ENCODE measurements around the gene GPR25.
"Not testable (repeated sequence)": the region's sequence is repeated elsewhere in the genome, so short reads cannot be mapped to it uniquely, and the experiment has no call there.

The GPR25 gene

DNA sequence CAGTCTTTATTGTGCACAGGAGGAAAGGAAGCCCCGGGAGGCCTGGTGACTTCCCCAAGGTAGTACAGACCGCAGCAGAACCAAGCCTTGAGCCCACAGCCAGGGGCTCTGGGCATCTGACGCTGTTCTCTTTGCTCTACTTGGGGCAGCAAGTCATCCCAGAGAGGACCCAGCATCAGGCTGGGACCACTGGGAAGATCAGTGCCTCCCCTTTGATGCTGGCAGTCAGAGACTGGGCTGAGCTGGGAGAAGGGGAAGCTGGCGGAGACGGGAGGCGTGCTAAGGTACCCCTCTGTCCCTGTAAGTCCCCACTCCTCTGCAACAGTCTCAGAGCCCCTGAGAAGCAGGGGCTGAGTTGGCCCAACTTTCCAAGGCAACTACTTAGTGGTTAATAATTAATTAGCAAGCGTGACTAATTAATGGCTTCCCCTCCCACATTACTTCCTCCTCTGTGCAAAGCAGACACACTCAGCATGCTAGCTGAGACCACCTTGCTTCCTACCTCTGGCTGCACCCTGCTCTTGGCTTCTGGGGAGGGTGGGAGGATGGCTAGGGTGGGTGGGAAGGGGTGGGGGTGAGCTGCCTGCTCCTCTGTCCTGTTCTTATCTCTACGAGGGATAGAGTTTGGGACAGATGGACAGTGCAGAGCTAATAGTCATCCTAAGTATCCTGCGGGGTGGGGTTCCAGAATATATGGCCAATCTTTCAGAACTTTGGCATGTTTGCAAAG, 23.2 kb downstream of the GPR25 start:
- no peak for DNase-seq

DNA sequence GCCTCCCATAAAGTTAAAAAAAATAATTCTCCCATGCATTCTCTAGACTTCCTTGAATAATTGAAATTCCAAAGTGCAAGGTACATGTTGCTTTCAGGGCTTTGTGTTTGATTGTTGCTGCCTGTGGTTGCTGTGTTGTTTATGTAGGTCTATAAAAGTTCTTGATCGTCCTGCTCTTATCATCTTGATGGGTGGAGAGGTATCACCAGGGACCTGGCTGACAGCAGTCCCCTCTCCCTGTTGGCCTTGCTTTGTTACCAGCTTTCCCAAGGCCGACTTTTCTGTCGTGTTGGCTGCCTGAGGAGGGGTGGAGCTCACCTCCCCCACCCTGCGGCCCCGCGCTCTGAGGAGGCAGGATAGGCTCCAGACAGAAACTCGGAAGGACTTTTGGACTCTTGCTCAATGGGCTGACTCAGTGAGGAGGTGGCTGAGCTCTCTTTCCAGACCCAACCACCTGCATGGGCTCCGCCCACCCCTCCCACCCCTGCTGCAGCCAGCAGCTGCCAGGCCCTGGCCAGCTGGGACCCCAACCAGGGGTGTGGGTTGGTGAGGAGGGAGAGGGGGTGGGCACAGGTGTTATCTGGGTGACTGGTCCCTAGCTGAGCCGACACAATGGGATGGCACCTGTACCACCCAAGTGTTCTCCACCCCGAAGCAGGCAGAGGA, 23.9 kb downstream of the GPR25 start:
- no peak for DNase-seq

DNA sequence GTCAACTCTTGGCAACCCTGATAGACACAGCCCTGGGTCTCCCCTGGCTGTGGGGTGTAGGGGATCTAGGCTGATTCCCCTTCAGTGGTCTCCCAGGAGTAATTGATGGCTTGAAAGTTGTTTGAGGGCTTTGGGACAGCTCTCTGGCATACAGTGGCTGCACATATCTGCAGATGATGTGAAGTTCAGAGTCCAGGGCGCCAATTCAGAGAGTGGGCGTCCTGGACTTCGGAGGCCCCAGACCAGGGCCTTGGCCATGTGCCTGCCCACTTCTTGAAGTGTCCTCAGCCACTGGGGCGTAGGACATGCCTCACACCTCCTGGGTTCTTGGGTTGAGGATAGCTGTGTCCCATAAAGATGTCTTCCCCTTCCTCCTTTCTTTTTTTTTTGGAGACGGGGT, 24.5 kb downstream of the GPR25 start:
- no peak for DNase-seq

DNA sequence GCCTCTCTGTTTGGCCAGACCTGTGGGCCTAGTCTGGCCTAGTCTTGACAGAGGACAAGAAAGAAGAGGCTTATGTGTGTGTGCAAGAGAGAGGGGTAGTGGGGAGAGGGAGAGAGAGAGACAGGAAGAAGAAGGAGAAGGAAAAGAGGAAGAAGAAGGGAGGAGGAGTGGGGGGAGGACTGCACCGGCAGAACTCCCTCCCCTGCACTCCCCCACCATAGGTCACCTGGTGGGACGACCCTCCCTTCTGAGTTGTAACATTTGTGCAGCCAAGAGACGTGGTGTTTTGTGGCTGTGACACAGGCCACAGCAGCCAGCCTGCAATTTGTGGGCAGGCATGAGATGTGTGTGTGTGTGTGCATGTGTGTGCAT, 26.2 kb downstream of the GPR25 start:
- DNase-seq, result no peak

DNA sequence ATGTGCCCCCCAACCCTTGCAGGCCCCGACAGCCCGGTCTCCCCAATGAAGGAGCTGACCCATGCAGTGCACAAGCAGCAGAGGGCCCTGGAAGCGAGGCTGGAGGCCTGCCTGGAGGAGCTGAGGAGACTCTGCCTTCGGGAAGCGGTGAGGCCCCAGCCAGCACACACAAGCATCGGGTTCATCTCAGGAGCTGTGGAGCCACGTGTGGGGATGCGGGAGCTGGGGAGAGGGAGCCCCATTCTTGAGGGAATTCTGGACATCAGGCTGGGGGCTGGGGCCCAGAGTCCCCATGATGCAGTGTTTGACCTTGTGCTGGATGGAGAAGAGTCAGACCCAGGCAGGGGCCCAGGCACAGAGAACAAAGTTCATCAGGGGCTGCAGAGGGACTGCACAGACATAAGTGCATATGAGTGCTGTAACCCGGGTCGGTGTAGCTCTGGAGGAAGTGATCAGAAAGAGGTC, 26.7 kb downstream of the GPR25 start:
- no peak for DNase-seq

DNA sequence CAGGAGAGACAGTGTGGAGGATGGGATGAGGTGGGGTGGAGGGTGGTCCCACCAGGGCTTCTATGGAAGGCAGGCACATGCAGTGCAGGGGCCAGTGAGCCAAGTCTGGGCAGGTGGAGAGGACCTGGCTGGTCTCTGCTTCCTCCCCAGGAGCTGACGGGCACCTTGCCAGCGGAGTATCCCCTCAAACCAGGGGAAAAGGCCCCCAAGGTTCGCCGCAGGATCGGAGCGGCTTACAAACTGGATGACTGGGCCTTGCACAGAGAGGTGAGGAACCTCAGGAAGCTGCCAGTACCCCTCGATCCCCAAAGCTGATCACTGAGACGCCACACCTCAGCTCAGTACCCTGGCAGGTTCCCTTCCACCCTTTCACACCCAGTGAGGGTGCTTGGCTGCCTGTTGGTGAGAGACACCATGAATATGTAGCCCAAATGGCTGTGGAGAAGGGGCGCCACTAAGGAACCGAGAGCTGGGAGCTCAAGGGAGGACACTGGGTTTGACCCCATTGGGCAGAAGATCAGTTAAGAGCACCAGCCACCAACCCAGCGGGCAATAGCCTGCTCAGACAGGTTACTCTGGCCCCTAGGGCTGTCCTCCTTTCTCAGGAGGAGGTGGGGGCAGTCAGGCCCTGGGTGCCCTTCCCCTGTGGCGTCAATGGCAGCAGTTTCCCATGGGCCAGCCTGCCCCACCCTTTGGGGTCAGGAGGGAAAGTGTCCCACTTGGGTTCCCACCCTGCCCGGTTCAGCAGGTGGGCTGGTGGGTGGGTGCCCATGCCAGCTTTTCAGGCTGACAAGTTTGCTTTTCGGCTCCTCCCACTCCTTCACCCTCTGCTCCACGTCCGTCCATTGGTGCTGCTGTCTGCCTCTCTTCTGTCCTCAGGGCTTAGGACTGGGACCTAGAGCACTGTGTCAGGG, 27.4 kb downstream of the GPR25 start:
- DNase-seq, result no peak

DNA sequence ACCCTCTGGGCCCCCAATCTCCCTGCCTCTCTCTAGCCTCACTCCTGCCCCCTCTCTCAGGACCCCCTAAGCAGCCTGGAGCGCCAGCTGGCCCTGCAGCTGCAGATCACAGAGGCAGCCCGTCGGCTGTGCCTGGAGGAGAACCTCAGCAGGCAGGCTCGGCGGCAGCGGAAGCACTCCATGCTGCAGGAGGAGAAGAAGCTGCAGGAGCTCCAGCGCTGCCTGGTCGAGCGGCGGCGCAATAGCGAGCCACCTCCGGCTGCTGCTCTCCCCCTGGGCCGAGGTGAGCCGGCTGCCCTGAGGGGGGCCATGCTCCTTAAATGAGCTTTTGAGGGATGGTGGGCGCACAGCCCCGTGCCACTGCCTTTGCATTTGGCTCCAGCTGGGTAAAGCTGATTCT, 28.1 kb downstream of the GPR25 start:
- DNase-seq, result no peak

DNA sequence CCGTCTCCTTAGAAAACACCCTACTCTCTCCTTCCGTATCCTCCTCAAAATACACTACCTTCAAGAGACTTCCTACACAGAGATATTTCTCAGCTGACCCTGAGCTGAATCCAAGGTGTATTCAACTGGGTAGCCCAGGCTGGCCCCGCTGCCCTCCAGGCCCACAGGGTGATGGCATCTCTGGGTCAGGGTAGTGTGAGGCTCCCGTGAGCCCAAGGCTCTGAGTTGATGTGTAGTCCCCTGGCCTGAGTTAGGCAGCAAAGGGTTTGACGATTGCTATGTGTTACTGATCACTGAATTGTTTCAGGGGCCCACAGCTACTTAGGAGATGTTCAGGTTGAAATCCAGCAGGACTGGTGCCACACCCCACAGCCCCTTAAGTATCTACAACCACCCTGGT, 28.6 kb downstream of the GPR25 start:
- no peak for DNase-seq

DNA sequence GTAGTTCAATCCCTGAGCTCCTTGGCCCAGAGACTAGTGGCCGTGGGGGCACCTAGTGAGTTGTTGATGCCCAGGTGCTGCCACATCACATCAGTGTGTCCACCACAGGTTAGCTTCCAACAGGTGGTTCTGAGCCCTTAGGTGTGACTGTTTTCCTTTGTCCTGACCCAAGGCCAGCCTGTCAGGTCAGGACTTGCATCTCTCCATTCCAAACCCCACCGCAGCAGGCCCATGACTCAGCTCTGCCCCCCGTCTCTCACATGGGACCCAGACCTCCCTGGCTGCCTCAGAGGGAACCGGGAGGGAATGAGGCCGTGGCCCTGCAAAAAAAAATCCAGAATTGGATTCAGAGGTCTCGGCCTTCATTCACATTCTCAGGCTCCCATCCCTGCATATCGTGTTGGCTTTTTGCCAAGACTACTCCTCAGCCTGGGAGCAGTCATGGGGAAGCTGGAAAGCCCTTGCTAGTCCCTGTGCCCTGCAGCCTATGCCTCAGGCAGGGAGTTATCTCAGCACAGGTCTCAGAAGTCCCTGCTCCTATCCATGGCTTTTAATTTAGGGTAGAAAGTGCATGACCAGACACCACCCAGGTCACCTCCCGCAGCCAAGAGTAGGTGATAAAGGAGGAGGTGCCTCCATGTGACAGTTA, 29.1 kb downstream of the GPR25 start:
- DNase-seq, result peak in 1 of 2 experiments; percentile 8

DNA sequence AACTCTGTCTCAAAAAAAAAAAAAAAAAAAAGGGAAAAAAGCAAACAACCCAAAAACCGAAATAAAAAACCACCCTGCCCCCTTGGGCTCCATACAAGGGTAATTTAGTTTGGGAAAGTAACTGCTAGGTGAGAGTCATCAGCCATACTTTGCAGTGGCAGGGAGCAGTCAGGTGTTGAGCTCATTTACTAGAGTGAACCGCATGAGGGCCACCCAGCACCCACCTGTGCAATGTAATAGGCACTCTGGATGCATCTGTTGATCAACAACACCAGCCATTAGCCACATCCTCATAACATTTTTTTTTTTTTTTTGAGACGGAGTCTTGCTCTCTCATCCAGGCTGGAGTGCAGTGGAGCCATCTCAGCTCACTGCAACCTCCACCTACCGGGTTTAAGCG, 31.0 kb downstream of the GPR25 start:
- no peak for DNase-seq

DNA sequence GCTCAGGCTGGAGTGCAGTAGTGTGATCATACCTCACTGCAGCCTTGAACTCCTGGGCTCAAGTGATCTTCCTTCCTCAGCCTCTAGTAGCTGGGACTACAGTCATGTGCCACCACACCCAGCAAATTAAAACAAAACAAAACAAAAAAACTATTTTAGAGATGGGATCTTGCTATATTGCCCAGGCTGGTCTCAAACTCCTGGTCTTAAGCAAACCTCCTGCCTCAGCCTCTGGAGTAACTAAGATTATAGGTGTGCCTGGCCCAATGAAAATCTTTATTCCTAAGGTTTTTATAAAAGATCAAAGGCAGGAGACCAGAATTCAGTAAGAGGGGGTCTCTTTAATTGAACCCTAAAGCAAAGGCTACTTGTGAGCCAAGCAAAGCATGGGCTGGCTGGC, 32.0 kb downstream of the GPR25 start:
- no peak for DNase-seq

DNA sequence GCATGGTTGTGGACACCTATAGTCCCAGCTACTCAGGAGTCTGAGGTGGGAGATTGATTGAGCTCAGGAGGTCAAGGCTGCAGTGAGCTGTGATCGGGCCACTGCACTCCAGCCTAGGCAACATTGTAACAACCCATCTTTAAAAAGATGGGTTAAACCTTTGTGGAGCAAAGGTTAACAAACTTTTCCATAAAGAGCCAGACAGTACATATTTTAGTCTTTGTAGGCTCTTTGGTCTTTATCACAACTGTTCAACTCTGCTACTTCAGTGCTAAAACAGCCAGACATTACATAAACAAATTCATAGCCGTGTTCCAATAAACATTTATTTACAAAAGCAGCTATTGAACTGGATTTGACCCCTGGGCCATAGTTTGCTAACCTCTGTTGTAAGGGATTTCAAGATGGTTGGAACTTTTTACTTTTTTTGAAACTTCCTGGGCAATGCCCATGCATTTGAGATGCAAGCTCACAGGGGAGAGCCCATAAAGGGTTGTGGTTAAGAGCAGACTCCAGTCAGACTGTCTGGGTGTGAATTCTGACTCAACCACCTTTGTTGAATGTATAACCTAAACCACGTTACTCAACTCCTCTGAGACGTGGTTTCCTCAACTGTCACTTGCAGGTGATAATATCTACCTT, 32.8 kb downstream of the GPR25 start:
- DNase-seq, result no peak

DNA sequence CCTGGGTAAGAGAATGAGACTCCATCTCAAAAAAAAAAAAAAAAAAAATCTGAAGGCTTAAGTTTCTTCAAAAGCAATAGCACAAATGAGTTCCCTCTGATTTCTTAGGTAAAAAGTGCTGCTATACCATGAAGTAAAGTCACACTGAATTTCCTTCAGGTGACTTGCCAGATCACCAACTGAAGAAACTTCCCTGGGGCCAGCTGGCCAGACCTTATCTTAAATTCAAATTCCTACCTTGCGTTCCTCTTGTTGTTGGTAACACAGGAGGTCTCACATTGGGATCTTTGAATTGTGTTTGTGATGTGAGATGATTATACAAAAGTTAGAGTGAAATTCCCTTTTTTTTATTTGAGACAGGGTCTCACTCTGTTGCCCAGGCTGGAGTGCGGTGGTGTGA, 33.7 kb downstream of the GPR25 start:
- no peak for DNase-seq

DNA sequence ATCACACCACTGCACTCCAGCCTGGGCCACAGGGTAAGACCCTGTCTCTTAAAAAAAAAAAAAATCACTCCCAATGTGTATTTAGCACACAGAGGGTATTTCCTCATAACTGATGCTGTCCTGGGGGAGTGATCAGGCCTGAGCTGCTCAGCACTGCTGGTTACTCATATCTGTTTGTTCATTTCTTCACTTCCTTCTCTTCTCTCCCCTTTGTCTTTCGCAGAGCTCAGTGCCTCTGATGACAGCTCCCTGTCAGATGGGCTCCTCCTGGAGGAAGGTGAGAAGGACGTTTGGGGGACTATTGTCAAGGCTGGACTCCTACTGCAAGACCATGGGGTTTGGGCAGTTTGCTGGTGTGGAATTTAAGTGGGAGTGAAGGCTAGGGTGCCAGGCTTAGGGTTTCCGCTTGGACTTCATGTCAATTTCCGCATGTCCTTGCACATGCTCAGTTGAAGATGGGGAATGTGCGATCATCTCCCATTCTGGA, 34.9 kb downstream of the GPR25 start:
- DNase-seq, result no peak

DNA sequence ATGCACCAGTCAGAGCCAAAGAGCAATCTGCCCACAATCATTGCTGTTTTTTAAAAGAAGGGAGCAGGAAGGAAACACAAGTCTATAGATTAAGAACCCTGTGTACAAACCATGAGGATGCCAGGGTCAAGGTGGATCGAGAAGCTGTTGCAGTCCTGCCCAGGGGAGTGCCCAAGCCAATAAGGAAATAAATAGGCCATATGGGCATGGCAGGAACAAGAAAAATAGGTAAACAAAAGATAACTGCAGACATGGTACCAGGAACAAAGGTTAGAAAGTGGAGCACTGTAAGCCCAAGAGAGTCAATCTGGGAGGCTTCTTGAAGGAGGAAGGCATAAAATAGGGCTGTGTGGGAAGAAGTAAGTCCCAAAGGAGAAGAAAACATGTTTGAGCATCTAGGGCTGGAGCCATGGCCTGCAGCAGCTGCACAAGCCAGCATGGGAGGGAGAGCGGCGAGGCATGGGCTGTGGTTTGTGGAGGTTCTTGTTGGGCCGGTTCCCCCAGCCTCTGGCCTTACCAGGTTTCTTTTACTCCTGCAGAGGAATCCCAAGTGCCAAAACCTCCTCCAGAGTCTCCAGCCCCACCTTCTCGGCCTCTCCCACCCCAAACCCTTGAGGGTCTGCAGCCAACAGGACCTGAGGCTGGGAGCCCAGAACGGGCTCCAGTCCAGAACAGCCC, 35.5 kb downstream of the GPR25 start:
- DNase-seq, result no peak

DNA sequence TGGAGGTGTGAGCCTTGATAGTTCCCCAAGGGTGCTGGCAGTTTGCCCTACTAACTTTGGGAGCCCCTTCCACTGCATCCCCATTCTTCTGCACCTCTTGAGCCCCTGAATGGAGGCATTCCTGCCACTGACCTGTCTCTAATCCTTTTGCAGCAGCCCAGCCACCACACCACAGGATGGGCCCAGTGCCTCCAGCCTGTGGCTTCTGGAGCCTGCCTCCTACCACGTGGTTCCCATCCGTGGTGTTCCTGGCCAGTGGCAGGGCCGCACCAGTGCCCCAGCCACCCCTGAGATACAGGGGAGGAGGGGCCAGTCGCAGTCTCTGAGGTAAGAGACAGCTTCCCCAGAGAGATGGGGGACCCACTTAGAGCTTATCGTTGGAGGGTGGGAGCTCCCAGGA, 36.3 kb downstream of the GPR25 start:
- DNase-seq, result no peak

DNA sequence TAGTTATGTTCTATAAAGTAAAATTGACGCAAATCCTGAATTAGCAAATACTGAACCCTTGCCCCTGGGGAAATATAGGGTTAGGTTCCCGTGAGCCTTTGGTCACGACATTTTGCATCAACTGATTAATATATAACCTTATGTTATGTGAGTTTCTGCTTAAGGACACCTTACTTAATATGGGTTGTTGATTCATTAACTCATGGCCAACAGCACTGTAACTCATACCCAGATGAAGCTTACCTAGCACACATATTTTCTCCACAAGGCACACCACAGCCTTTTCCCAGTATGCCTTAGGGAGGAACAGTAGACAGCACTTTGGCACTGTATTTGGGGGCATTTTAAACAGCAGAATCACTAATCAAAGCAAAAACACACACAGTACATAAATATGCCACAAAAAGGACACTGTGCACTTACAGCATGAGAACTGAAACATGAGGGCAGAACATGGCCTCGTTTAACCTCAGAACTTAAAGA, 37.0 kb downstream of the GPR25 start:
- no peak for DNase-seq

DNA sequence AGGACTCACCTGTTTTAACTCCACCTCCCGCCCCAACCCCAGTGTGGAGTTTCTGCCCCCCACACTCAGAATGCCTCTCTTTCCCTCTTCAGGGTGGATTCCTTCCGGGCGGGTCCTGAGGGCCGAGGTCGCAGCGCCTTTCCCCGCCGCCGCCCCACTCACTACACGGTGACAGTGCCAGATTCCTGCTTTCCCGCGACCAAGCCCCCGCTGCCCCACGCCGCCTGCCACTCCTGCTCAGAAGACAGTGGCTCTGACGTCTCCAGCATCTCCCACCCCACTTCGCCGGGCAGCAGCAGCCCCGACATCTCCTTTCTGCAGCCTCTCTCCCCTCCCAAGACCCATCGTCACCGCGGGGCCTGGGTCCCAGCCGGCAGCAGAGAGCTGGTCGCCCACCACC, 38.6 kb downstream of the GPR25 start:
- no peak for DNase-seq

DNA sequence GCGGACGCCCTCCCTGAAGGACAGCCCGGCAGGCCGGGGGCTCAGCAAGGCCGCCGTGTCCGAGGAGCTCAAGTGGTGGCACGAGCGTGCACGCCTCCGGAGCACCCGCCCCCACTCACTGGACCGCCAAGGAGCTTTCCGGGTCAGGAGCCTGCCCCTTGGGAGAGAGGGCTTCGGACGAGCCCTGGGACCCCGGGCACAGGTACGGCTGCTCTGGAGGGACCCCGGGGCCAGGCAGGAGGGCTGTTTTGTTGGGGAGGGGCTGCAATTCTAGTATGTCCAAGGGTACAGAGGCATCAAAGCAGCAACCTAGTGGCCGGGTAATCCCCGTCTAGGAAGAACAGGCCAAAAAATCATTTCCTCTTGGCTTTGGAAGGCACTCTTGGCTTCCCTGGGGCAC, 39.2 kb downstream of the GPR25 start:
- not testable (repeated sequence) for DNase-seq

DNA sequence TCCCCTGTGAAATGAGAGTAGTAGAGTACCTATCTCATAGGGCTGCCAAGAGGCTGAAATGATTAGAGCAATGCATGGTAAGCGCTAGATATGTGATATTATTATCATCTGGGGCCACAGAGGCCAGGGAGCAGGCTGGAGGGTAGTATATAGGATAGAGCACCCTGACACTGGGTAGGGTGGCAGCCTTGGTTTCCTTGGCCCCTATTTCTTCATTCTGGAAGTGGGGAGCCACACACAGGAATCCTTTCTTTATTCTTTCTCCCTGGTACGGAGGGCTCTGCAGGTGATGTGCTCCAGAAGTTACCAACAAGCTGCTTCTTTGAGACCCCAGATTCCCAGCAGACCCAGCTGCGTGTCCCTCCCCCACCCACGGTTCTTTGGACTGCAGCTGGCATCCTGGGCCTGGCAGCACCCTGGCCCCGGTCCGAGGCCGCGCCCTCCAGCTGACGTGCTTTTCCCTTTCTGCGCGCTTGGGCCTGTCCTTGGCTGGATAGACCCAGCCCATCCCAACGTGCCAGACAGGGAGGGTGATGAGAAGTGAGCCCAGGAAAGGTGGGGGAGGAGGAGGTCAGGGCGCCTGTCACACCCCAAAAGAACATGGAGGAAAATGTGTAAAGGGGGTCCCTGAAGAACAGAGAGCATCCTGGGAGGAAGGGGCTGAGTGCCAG, 40.1 kb downstream of the GPR25 start:
- DNase-seq, result no peak

DNA sequence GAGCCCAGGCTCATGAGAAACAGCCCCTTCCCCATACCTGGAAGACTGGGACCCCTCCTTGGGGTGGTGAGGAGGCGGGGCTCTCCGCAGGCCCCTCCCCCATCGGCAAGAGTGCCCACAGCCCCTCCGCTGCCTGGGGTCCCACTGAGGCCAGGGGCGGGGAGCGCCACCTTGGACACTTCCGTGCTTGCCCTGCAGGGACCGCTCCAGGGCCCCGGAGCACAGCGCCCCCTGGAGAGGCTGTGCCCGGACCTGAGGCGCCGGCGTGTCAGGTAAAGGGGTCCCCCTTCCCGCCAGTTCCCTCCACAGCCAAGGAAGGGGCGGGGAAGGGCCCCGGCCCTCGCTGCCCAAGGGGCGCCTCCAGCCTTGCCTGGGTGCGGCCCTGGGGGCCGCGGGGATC, 43.4 kb downstream of the GPR25 start:
- DNase-seq, result no peak

Data from NCI-H446 (cell line).